ENCODE measurements around the gene KCNMB2.

GRCh38 chr3:178743297-178743696, 207.1 kb downstream of the KCNMB2 start:
- TF ChIP-seq EZH2phosphoT487 (IDR thresholded peaks at IDR 0.05; ENCODE audit: insufficient read depth, low read depth) (no peak), EZH2 (IDR thresholded peaks at IDR 0.05; ENCODE audit: insufficient read depth, poor library complexity, severe bottlenecking) (no peak)

Data from GM23248 (cell line).